Measurements from ENCODE around the gene LRRC8B. TPM values are rescaled to one million over a fixed set of nuclear protein-coding genes. Genes with fewer than 3 reads are reported as not detected.

LRRC8B gene
- total and polyA plus RNA-seq, 2 of the 13 experiments (the other 11 are each of a cell fraction or from before 2014, with no cell fraction given), result 4.9 to 7.6 TPM

DNA sequence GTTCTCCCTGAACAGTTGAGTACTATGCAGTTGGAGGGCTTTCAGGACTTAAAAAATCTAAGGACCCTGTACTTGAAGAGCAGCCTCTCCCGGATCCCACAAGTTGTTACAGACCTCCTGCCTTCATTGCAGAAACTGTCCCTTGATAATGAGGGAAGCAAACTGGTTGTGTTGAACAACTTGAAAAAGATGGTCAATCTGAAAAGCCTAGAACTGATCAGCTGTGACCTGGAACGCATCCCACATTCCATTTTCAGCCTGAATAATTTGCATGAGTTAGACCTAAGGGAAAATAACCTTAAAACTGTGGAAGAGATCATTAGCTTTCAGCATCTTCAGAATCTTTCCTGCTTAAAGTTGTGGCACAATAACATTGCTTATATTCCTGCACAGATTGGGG lies 59.6 kb downstream of the LRRC8B start:
- TF ChIP-seq DMAP1 (CRISPR knock-in tag; IDR thresholded peaks at IDR 0.05) (no peak), SAP130 (CRISPR knock-in tag; IDR thresholded peaks at IDR 0.05; ENCODE audit: low read depth) (no peak)
- TF ChIP-seq, protein P1, sequence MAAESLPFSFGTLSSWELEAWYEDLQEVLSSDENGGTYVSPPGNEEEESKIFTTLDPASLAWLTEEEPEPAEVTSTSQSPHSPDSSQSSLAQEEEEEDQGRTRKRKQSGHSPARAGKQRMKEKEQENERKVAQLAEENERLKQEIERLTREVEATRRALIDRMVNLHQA (CRISPR knock-in tag; IDR thresholded peaks at IDR 0.05), result no peak
- TF ChIP-seq, protein P2, sequence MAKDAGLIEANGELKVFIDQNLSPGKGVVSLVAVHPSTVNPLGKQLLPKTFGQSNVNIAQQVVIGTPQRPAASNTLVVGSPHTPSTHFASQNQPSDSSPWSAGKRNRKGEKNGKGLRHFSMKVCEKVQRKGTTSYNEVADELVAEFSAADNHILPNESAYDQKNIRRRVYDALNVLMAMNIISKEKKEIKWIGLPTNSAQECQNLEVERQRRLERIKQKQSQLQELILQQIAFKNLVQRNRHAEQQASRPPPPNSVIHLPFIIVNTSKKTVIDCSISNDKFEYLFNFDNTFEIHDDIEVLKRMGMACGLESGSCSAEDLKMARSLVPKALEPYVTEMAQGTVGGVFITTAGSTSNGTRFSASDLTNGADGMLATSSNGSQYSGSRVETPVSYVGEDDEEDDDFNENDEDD (CRISPR knock-in tag; IDR thresholded peaks at IDR 0.05; ENCODE audit: borderline replicate concordance), result no peak
- in situ Hi-C loops (cut with HindIII; ENCODE audit: extremely low pct_ligation_motif_present, low pct_unique_long_range_greater_than_20kb), result no loop called here
- Histone ChIP-seq H3K4me1 (ENCODE audit: insufficient read depth, low read length) (peaks cover 25% of the 10 kb centered on the region), H3K9me3 (ENCODE audit: low read length) (no peaks in the 10 kb centered on the region), H3K36me3 (replicated peaks in 1 of 2; ENCODE audit: control insufficient read depth in 1 of 2, insufficient read depth in 2 of 2, low read length in 2 of 2) (peaks cover 1 to 26% of the 10 kb centered on the region in 2 experiments; a peak in 3 of 5 replicates), H3K27ac (ENCODE audit: extremely low read length, insufficient read depth, low read length) (no peak overlapping the region), H3K27me3 (ENCODE audit: control insufficient read depth in 1 of 2, insufficient read depth in 2 of 2, low read length in 2 of 2) (no peaks in the 10 kb centered on the region), H3K4me3 (replicated peaks in 1 of 3; ENCODE audit: insufficient read depth in 1 of 3, low read depth in 2 of 3, low read length in 3 of 3) (no peak overlapping the region), H4K20me1 (ENCODE audit: insufficient read depth, low read length) (no peaks in the 10 kb centered on the region), H3K4me2 (ENCODE audit: low read depth, low read length) (no peak overlapping the region), H2AFZ (ENCODE audit: low read length) (no peak overlapping the region), H3K9ac (ENCODE audit: insufficient read depth, low read depth, low read length) (no peak overlapping the region), H3K79me2 (ENCODE audit: insufficient read depth, low read length) (no peaks in the 10 kb centered on the region)
- no peak for FAIRE-seq
- ATAC-seq, result no peak
- BruUV-seq (replicated peaks), result no TSS peak
- POLR2A ChIA-PET, result no interaction called here
- CTCF ChIA-PET (ENCODE audit: low intra/inter-chr PET ratio, low total read pairs), result no interaction called here
- intact Hi-C loops (cut with micrococcal nuclease; ENCODE audit: unreplicated experiment), result loop anchor here (10.0 kb wide), 1 partner anchor 411 kb away; the partner anchor contains the start of gene ZNF326
- DNase-seq (ENCODE audit: low spot score), result no peak
- WGBS (ENCODE audit: low lambda C conversion rate), result 88% methylated on average over 2 of the region's 2 CpGs

- peaks cover 1 to 24% of the 10 kb centered on the region in 2 experiments; a peak in 3 of 5 replicates for H3K36me3 ChIP-seq (replicated peaks in 1 of 2; ENCODE audit: control insufficient read depth in 1 of 2, insufficient read depth in 2 of 2, low read length in 2 of 2)
- no peak overlapping the region for H3K27ac ChIP-seq (ENCODE audit: extremely low read length, insufficient read depth, low read length)
- in situ Hi-C loops (cut with HindIII; ENCODE audit: extremely low pct_ligation_motif_present, low pct_unique_long_range_greater_than_20kb) (loop anchor here (5.0 kb wide), 1 partner anchor 52 kb away; no protein-coding TSS in a partner anchor), intact Hi-C loops (cut with micrococcal nuclease; ENCODE audit: unreplicated experiment) (loop anchor here (10.0 kb wide), 1 partner anchor 410 kb away; the partner anchor contains the start of gene ZNF326)
- no peak overlapping the region for H3K9ac ChIP-seq (ENCODE audit: insufficient read depth, low read depth, low read length)
- ATAC-seq (no peak), FAIRE-seq (no peak), DNase-seq (ENCODE audit: low spot score) (no peak)
- 93% methylated on average over 3 of the region's 3 CpGs for WGBS (ENCODE audit: low lambda C conversion rate)
- H3K4me3 ChIP-seq (replicated peaks in 1 of 3; ENCODE audit: insufficient read depth in 1 of 3, low read depth in 2 of 3, low read length in 3 of 3), result no peak overlapping the region
- H3K9me3 ChIP-seq (ENCODE audit: low read length), result no peaks in the 10 kb centered on the region
- no peaks in the 10 kb centered on the region for H4K20me1 ChIP-seq (ENCODE audit: insufficient read depth, low read length)
- H3K4me1 ChIP-seq (ENCODE audit: insufficient read depth, low read length), result peaks cover 25% of the 10 kb centered on the region
- no peaks in the 10 kb centered on the region for H3K79me2 ChIP-seq (ENCODE audit: insufficient read depth, low read length)
- BruUV-seq (replicated peaks), result no TSS peak
- CTCF ChIA-PET (ENCODE audit: low intra/inter-chr PET ratio, low total read pairs), result no interaction called here
- no peak overlapping the region for H3K4me2 ChIP-seq (ENCODE audit: low read depth, low read length)
- no peaks in the 10 kb centered on the region for H3K27me3 ChIP-seq (ENCODE audit: control insufficient read depth in 1 of 2, insufficient read depth in 2 of 2, low read length in 2 of 2)
- TF ChIP-seq, protein P2 (CRISPR knock-in tag; IDR thresholded peaks at IDR 0.05; ENCODE audit: borderline replicate concordance), result no peak
- TF ChIP-seq ZFP82 (CRISPR knock-in tag; IDR thresholded peaks at IDR 0.05; ENCODE audit: borderline replicate concordance) (no peak), SUZ12 (IDR thresholded peaks at IDR 0.05; ENCODE audit: low read depth, low read length) (no peak), ZNF607 (CRISPR knock-in tag; IDR thresholded peaks at IDR 0.05; ENCODE audit: borderline replicate concordance) (no peak), POLR2AphosphoS5 (IDR thresholded peaks at IDR 0.05; ENCODE audit: low read depth, low read length) (no peak), NFRKB (IDR thresholded peaks at IDR 0.05) (no peak), KLF6 (CRISPR knock-in tag; IDR thresholded peaks at IDR 0.05) (no peak), ZC3H4 (CRISPR knock-in tag; IDR thresholded peaks at IDR 0.05; ENCODE audit: borderline replicate concordance) (no peak), ZNF558 (CRISPR knock-in tag; IDR thresholded peaks at IDR 0.05; ENCODE audit: borderline replicate concordance) (no peak)
- no peak overlapping the region for H2AFZ ChIP-seq (ENCODE audit: low read length)
- POLR2A ChIA-PET, result no interaction called here
These were observed 60.2 kb downstream of the LRRC8B start for GRCh38 chr1:89584781-89585180.
